ENCODE data around the gene NSRP1.
"Not testable (repeated sequence)": the region's sequence is repeated elsewhere in the genome, so short reads cannot be mapped to it uniquely, and the experiment has no call there.

Gene NSRP1

DNA sequence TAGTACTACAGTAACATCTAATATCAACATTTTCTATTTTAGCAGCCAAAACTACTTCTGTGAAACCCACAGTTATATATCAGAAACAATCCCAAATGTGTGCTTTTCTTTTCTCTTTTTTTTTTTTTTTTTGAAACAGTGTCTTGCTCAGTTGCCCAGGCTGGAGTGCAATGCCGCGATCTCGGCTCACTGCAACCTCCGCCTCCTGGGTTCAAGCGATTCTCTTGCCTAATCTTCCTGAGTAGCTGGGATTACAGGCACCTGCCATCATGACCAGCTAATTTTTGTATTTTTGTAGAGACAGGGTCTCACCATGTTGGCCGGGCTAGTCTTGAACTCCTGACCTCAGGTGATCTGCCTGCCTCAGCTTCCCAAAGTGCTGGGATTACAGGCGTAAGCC lies 2.0 kb downstream of the NSRP1 start:
- DNase-seq (ENCODE audit: low read depth, low spot score) = not testable (repeated sequence)

DNA sequence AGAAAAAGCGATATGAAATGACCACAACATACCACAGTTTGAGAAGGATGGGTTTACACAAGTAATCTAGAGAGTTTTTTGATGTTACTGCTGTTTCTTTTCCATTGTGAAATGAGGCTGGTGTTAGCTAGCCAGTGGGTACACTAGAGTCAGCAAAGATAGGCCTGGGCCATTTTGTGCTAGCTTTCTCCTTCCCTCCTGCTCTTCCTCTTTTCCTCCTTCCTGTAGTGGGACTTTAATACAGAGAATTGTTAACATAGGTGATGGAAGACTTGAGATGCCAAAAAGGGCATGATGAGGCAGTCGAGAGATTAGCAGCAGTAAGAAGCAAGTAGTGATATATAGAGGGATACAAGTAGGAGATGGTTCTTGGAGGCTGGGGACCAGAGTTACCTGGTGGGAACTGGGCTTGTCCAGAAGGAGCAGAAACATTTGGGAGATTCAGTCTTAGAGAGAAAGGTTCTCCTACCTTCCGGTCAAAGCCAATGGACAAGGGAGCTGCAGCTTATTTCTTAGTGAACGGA lies 7.7 kb downstream of the NSRP1 start:
- no peak for DNase-seq (ENCODE audit: low read depth, low spot score)

DNA sequence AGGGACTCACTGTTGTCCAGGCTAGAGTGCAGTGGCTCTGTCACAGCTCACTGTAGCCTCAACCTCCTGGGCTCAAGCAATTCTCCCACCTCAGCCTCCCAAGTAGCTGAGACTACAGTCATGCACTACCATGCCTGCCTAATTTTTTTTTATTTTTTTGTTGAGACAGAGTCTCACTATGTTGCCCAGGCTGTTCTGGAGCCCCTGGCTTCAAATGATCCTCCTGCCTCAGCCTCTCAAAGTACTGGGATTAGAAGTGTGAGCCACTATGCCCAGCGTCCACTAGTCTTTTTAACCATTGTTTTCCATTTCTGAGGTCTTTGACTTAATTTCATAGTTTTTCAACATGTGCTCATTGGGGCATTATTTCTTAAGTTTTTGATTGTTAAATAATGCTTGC lies 13.5 kb downstream of the NSRP1 start:
- no peak for DNase-seq (ENCODE audit: low read depth, low spot score)

DNA sequence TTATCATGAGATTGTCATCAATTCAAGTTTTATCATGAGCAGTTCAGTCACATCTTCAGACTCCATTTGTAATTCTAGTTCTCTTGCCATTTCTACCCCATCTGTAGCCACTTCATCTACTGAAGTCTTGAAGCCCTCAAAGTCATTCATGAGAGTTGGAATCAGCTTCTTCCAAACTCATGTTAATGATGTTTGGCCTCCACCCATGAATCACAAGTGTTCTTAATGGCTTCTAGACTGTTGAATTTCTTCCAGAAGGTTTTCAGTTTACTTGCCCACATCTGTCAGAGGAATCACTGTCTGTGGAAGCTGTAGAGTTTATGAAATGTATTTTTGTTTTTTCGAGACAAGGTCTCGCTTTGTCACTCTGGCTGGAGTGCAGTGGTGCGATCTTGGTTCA lies 16.0 kb downstream of the NSRP1 start:
- DNase-seq (ENCODE audit: low read depth, low spot score) = no peak

DNA sequence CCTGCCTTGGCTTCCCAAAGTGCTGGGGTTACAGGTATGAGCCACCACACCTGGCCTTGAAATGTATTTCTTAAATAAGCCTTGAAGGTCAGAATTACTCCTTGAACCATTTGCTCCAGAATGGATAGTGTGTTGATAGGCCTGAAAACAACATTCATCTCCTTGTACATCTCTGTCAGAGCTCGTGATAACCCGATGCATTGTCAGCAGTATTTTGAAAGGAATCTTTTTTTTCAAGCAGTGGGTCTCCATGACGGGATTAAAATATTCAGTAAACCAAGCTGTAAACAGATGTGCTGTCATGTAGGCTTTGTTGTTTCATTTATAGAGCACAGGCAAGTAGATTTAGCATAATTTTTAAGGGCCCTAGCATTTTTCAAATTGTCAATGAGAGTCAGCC lies 16.6 kb downstream of the NSRP1 start:
- no peak for DNase-seq (ENCODE audit: low read depth, low spot score)

DNA sequence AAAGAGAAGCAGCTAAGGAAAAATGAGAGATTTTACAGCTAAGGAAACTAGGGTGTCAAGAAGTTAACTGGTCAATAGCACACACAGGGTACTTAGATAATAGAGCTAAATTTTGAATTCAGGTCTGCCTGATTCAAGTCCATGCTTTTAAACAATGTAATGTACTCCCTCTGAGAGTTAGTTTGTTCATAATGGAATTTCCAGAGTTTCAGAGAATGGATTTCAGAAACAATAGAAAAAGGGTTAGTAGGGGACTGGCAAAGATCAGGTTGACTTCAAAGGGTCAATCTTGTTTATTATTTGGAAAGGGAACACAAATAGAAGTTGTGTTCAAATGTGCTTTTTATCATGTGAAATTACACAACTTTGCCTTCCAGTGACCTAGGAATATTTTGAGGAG lies 17.9 kb downstream of the NSRP1 start:
- DNase-seq (ENCODE audit: low read depth, low spot score) = no peak

DNA sequence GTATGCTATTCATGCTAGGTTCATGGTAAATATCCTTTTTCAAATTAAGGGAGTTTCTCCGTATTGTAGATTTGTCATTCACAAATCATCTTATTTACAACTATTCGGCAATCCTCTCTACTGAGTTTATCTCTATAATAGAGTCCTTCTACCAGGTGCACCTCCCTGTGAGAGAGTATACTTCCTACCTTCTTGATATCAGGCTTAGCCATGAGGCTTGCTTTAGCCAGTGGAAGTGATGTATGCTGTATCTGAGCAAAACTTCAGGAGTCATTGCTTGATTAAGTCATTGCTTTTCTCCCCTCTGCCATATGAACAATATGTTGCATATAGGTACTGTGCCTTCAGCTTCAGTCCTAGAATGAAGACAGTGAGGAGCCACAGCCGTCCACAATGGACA lies 20.5 kb downstream of the NSRP1 start:
- DNase-seq (ENCODE audit: low read depth, low spot score) = no peak

DNA sequence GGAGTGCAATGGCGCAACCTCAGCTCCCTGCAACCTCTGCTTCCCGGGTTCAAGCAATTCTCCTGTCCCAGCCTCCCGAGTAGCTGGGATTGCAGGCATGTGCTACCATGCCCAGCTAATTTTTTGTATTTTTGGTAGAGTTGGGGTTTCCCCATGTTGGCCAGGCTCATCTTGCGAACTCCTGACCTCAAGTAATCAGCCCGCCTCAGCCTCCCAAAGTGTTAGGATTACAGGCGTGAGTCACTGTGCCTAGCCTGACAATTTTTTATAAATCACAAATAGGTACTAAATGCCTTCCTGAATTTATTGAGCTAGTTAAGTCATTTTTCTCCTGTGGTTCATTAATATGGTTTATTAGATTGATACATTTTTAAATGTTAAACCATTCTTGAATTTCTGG lies 31.2 kb downstream of the NSRP1 start:
- not testable (repeated sequence) for DNase-seq (ENCODE audit: low read depth, low spot score)

DNA sequence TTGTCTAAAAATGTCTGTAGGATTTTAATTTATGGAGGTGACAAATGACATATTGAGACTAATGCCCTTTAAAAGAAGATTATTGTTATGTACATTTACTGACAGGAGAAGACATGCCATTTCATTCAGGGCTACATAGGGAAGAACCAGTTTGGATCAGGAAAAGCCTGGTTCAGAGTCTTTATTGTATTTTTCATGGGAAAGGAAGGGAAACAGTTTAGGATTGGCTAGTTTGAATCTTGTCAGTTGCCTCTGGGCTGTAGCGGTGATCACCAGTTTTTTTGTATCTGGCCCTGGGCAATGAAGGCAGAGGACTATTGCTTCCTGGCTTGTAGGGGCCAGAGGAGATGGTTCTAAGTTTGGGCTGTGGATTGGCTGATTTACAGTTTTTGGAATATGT lies 31.8 kb downstream of the NSRP1 start:
- peak; percentile 38 for DNase-seq (ENCODE audit: low read depth, low spot score)

DNA sequence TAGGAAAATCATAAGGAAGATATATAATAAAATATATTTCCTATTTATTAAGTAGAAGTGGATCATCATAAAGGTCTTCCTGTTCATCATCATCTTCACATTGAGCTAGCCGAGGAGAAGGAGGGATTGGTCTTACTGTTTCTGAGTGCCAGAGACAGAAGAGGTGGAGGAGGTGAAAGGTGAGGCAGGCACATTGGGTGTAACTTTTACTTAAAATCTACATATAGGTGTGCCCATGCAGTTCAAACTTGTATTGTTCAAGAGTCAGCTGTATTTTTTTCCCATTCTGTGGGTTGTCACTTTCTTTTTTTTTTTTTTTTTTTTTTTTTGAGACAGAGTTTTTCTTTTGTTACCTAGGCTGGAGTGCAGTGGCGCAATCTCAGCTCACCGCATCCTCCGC lies 34.9 kb downstream of the NSRP1 start:
- no peak for DNase-seq (ENCODE audit: low read depth, low spot score)

DNA sequence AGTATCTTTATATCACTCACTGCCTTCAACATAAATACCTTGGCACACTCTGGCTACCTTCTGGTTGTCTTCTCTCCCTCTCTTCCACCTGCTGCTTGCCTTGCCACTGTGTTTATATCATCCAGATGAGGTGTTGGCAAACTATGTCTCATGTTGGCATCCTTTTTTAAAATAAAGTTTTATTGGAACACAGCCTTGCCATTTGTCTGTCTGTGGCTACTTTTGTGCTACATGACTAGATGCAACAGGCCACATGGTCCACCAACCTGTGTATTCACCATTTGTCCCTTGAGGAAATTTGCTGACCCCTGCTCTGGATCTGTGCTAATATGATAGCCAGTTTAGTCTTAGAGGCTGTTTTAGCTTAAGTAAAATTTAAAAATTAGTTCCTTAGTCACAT lies 36.8 kb downstream of the NSRP1 start:
- no peak for DNase-seq (ENCODE audit: low read depth, low spot score)

DNA sequence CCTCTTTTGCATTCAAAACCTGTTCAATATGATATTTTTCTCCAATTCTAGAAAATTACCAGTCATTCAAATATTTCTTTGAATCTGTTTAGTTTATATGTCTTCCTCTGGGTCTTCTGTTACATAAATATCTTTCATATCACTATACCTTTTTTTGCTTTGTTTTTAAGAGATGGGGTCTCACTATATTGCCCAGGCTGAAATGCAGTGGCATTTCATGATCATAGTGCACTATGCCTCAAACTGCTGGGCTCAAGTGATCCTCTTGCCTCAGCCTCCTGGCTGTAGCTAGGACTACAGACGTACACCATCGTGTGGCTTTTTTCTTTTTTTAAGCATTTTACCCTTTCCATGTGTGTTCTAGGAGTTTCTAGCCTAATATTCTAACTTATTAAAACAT lies 38.8 kb downstream of the NSRP1 start:
- no peak for DNase-seq (ENCODE audit: low read depth, low spot score)

DNA sequence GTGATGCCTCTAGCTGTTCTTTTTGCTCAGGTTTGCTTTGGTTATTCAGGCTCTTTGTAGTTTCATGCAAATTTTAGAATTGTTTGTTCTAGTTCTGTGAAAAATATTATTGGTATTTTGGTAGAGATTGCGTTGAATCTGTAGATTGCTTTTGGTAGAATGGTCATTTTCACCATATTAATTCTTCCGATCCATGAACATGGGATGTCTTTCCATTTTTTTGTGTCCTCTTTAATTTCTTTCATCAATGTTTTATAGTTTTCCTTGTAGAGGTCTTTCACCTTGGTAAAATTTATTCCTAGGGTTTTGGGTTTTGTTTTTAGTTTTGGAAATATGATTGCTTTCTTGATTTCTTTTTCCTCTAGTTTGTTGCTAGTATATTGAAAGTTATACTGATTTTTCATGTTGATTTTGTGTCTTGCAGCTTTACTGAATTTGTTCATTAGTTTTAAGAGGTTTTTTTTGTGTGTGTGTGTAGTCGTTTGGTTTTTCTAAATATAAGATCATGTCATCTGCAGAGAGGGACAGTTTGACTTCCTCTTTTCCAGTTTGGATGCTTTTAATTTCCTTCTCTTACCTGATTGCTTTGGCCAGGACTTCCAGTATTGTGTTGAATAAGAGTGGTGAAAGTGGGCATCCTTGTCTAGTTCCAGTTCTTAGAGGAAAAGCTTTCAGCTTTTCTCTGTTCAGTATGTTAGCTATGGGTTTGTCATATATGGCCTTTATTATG lies 42.4 kb downstream of the NSRP1 start:
- DNase-seq (ENCODE audit: low read depth, low spot score) = no peak

DNA sequence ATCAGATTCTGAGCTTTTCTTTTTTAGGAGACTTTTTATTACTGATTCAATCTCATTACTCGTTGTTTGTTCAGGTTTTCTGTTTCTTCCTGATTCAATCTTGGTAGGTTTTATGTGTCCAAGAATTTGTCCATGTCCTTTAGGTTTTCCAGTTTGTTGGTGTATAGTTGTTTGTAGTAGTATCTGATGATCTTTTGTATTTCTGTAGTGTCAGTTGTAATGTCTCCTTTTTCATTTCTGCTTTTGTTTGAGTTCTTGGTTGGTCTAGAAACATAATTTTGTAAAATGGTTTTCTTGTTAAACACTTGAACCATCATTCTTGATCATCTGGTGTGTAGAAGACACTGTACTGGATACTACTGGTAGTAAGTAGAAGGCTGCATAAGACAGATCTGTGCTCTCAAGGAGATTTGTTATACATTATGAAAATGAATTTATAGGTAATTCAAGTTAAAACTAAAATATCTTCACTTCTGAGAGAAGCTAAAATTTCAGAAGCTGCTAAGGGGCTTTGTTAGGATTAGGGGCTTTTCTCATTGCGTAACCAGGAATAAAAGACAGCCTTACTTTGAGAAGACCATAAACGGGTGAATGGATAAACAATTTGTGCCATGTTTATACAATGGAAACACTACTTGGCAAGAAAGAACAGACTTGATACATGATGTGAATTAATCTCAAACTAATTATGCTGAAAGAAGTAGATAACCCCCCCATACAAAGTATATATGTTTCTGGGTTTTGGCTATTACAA lies 44.0 kb downstream of the NSRP1 start:
- no peak for DNase-seq (ENCODE audit: low read depth, low spot score)

DNA sequence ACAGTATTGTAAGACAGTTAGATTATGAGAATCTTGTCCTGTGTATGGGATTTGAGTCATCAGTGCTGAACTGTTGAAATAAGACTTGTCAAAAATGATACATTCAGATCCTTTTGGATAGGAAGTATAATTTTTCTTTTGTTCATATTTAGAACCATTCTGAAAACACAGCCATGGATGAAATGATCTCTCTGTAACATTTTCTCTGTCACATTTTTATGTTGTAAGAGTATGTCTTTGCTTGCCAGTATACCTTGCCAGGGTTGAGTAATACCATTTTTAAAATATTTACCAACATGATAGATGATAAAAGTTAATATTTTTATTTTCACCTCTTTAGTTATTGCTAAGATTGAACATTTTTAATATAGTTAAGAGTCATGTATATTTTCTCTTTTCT lies 45.0 kb downstream of the NSRP1 start:
- DNase-seq (ENCODE audit: low read depth, low spot score) = no peak

DNA sequence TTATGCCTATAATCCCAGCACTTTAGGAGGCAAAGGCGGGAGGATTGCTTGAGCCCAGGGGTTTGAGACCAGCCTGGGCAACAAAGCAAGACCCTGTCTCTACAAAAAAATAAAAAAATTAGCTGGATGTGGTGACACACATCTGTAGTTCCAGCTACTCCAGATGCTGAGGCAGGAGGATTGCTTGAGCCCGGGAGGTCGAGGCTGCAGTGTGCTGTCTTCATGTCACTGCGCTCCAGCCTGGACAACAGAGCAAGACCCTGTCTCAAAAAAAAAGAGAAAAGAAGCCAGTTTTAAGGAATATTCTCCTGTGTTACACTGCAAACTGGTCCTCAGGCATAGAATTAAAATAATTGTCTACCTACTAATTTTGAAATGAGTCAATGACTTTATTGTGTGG lies 47.9 kb downstream of the NSRP1 start:
- DNase-seq (ENCODE audit: low read depth, low spot score) = no peak

DNA sequence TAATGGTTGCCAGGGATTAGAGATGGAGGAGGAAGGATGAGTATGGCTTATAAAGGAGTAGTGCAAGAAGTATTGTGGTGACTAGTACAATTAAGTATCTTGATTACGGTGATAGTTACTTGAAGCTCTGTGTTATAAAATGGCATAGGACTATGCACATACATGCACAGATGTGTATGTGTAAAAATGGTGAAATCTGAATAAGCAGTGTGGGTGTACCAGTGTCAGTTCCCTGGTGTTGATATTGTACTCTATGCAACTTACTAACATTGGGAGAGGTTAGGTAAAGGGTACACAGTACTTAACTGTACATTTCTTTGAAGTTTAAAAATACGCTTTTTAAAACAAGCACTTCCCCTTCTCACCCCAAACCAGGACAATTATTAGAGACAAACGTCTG lies 48.5 kb downstream of the NSRP1 start:
- DNase-seq (ENCODE audit: low read depth, low spot score) = no peak

DNA sequence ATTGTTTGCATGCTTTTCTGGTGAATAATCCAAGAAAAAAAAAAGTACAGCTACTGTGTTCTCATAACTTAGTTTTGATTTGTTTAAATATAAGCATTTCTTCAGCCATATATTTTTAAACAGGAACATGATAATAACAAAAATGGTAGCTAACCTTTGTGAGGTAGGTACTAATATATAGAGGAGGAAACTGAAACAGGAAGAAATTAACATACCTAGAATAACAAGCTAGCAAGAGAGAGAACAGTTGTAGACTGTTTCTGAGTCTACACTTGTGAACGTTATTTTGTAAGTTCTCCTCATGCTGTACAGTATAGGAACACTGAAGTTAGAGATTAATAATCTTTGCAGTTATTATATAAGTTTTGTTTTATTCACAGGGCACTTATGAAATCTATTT lies 49.3 kb downstream of the NSRP1 start:
- no peak for DNase-seq (ENCODE audit: low read depth, low spot score)

DNA sequence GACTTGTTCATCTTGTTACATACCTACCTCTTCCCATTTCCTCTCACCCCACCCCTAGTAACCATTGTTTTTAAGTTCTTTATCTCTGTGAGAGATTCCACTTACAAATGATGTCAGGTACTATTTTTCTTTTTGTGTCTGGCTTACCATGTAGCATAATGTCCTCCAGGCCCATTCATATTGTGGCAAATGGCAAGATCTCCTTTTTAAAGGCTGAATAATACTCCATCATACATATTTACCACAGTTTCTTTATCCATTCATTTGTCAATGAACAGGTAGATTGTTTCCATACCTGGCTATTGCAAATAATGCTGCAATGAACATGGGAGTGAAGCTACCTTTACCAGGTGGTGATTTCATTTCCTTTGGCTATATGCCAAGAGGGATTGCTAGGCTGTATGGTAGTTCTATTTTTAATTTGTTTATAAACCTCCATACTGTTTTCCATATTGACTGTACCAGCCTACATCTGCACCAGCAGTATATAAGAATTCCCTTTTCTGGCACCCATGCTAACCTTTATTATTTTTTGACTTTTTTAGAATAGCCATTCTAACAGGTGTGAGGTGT lies 53.9 kb downstream of the NSRP1 start:
- DNase-seq (ENCODE audit: low read depth, low spot score) = no peak

DNA sequence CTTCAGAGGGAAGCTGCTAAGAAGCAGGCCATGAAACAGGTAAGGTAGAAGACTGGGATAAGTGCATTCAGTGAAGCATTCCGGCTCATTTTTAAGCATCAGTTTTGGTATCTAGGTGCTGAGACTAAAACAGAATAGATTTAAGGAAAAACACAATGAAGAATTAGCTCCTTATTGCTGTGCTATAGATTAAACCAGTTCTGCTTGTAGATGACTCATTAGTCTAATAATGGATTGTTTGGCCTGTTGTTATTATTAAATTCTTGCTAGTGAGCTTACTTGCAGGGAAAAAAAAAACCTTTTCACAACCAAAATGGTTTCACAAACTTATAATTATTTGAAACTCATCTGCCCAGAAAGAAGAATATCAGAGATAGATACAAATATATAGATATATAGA lies 55.9 kb downstream of the NSRP1 start:
- DNase-seq (ENCODE audit: low read depth, low spot score) = no peak

DNA sequence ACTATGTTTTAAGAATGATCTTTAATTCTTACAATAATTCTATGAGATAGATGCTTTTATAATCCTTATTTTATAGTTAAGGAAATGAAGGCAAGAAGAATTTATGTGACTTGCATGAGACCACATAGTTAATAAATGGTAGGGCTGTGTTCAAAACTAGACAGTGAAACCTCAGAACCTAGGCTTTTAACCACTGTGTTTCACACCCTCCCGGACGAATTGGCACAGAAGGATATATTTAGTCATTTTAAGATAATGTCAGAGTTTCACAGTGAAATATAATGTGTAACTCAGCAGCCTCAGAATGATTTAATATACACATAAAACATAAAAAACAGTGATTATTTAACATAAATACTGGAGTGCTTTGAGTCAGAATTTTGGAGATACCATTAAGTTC lies 57.0 kb downstream of the NSRP1 start:
- no peak for DNase-seq (ENCODE audit: low read depth, low spot score)

DNA sequence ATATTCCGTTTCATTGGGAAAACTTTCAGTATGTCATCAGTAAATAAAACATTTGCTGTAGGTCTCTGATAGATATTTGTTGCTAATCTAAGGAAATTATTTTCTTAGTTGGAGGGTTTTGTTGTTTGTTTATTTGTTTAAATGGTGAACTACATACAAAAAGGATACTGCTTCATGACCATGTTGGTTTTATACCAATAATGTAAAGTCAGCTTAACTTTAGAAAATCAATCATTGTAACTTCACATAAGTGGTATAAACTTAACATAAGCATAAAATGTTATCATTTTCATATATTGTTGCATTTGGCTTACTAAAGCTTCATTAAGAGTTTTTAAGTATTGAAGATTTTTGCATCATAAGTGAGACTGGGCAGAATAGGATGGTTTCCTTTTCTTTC lies 57.9 kb downstream of the NSRP1 start:
- no peak for DNase-seq (ENCODE audit: low read depth, low spot score)

DNA sequence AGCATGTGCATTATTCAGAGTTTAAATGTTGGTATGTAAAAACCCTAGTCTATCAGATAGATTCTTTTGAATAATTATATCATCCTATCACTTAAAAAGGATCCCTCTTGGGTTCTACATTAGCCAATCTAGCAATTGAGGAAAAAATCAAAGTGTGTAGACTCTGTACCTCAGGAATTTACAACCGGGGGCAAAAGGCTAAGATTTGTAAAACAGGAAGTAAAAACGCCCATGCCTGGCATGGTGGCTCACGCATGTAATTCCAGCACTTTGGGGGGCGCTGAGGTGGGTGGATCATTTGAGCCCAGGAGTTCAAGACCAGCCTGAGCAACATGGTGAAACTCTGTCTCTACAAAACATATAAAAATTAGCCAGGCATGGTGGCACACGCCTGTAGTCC lies 60.2 kb downstream of the NSRP1 start:
- no peak for DNase-seq (ENCODE audit: low read depth, low spot score)

Data from ELF-1 (cell line).